Body of pancreas (tissue), 4 donors: ENCODE results near the gene CLIP1. TPM values are rescaled to one million over a fixed set of nuclear protein-coding genes. Genes with fewer than 3 reads are reported as not detected.

Experiments used
- ATAC-seq: fragments of 150-250 bp; one replicate; pipeline ENCODE4 v1.9.1; 2016
- DNase-seq, 4 donors: peaks; one replicate each; pipeline ENCODE4 v3.0.0-alpha.2; 2019
- H3K27ac ChIP-seq, 4 donors: fragments of 200-600 bp; sonication (generic); 1 replicate in 3 of 4; 2 replicates in 1 of 4; pipeline versions ENCODE4 v1.5.1 to v1.6.1; 2016 to 2019; ENCODE audit warnings: mild to moderate bottlenecking in 1 of 4, mixed read lengths in 1 of 4, moderate library complexity in 1 of 4
- H3K27me3 ChIP-seq, 2 donors: fragments of 200-600 bp; sonication (generic); one replicate each; pipeline ENCODE4 v1.6.0; 2016; ENCODE audit warnings: mild to moderate bottlenecking in 1 of 2
- H3K36me3 ChIP-seq, 2 donors: fragments of 200-600 bp; sonication (generic); replicated peaks in 1 of 2; 2 replicates each; pipeline ENCODE4 v1.5.1; 2016; ENCODE audit warnings: low read depth in 2 of 2; ENCODE audit not compliant: insufficient read depth in 1 of 2
- H3K4me1 ChIP-seq: fragments of 200-600 bp; sonication (generic); one replicate; pipeline ENCODE4 v1.6.0; 2016
- H3K4me3 ChIP-seq, 2 donors: fragments of 200-600 bp; sonication (generic); 1 replicate in 1 of 2; 2 replicates in 1 of 2; pipeline ENCODE4 v1.5.1; 2016 to 2019
- H3K9me3 ChIP-seq, 3 donors: fragments of 200-600 bp; sonication (generic); 1 replicate in 2 of 3; 2 replicates in 1 of 3; pipeline ENCODE4 v1.5.1; 2016
- CTCF ChIP-seq, 7 experiments: fragments of 450-650 bp in 4 of 7; fragments of 200-600 bp in 3 of 7; sonication (generic) in 3 of 7; IDR thresholded peaks; one replicate each; pipeline ENCODE4 v1.5.1; 2016 to 2019; ENCODE audit warnings: antibody characterized with exemption in 7 of 7
- POLR2A ChIP-seq, 3 donors: fragments of 450-650 bp; IDR thresholded peaks; one replicate each; pipeline ENCODE4 v1.6.1; 2016; ENCODE audit warnings: antibody characterized with exemption in 3 of 3, mild to moderate bottlenecking in 2 of 3
- WGBS, 2 donors: methylation state at CpG; one replicate each; pipeline ENCODE4 v1.1.5; 2017; 5-methylcytosine and 5-hydroxymethylcytosine counted together
- intact Hi-C: fragments of 100-400 bp; cut with DNase I; formaldehyde crosslinking; loops from one replicate; pipeline ENCODE4 v1.15.1; 2023
- total RNA-seq, 2 donors: library from RNA; depleted of rRNA; stranded (reverse); fragments of >200 nt; gene quantifications; one replicate each; pipeline ENCODE4 v1.1.0, GENCODE V29; 2016

Gene CLIP1
- total RNA-seq, 2 donors from 2014 or later: 41.2 to 89.0 TPM

- peaks cover 7 to 22% of the 10 kb centered on the region in 2 donors for H3K36me3 ChIP-seq
- H3K4me1 ChIP-seq: no peaks in the 10 kb centered on the region
- no peaks in the 10 kb centered on the region for H3K9me3 ChIP-seq
- 89 to 90% methylated on average over 5 of the region's 5 CpGs for WGBS, 2 donors
- H3K27ac ChIP-seq: no peak overlapping the region
- ATAC-seq (no peak), DNase-seq (no peak)
- no peak overlapping the region for H3K4me3 ChIP-seq
- no peak for TF ChIP-seq CTCF (IDR thresholded peaks at IDR 0.05)
- TF ChIP-seq POLR2A (IDR thresholded peaks at IDR 0.05): no peak
- no peaks in the 10 kb centered on the region for H3K27me3 ChIP-seq
- intact Hi-C loops: no loop called here
Observed at GRCh38 chr12:122311696-122312095, 110.8 kb downstream of the CLIP1 start.

- intact Hi-C loops: no loop called here
- H3K4me1 ChIP-seq: no peaks in the 10 kb centered on the region
- DNase-seq (no peak), ATAC-seq (no peak)
- H3K27me3 ChIP-seq: no peaks in the 10 kb centered on the region
- peaks cover 3 to 22% of the 10 kb centered on the region in 2 donors for H3K36me3 ChIP-seq
- WGBS, 2 donors: 86 to 87% methylated on average over 3 of the region's 3 CpGs
- no peaks in the 10 kb centered on the region for H3K9me3 ChIP-seq
- H3K27ac ChIP-seq: no peak overlapping the region
- no peak overlapping the region for H3K4me3 ChIP-seq
- no peak for TF ChIP-seq CTCF (IDR thresholded peaks at IDR 0.05)
- no peak for TF ChIP-seq POLR2A (IDR thresholded peaks at IDR 0.05)
Observed at GRCh38 chr12:122310626-122311333, 111.7 kb downstream of the CLIP1 start.

GRCh38 chr12:122309564-122310121 is 112.8 kb downstream of the CLIP1 start:
- Histone ChIP-seq H3K4me1 (no peaks in the 10 kb centered on the region), H3K9me3 (no peaks in the 10 kb centered on the region), H3K27ac (no peak overlapping the region), H3K27me3 (no peaks in the 10 kb centered on the region), H3K36me3 (peaks cover 3 to 21% of the 10 kb centered on the region in 2 donors), H3K4me3 (no peak overlapping the region)
- intact Hi-C loops: no loop called here
- WGBS, 2 donors: 76 to 79% methylated on average over 7 to 8 of the region's 8 CpGs
- TF ChIP-seq CTCF (IDR thresholded peaks at IDR 0.05): no peak
- TF ChIP-seq POLR2A (IDR thresholded peaks at IDR 0.05): no peak
- no peak for DNase-seq
- ATAC-seq: no peak

GRCh38 chr12:122308811-122309210 is 113.7 kb downstream of the CLIP1 start:
- TF ChIP-seq POLR2A (IDR thresholded peaks at IDR 0.05) (no peak), CTCF (IDR thresholded peaks at IDR 0.05) (no peak)
- intact Hi-C loops: no loop called here
- no peaks in the 10 kb centered on the region for H3K9me3 ChIP-seq
- H3K36me3 ChIP-seq: peaks cover 3 to 21% of the 10 kb centered on the region in 2 donors
- no peak overlapping the region for H3K27ac ChIP-seq
- DNase-seq (no peak), ATAC-seq (no peak)
- no peaks in the 10 kb centered on the region for H3K4me1 ChIP-seq
- H3K4me3 ChIP-seq: no peak overlapping the region
- 88 to 93% methylated on average over 1 of the region's 1 CpG for WGBS, 2 donors
- no peaks in the 10 kb centered on the region for H3K27me3 ChIP-seq

GRCh38 chr12:122306407-122306806 is 116.1 kb downstream of the CLIP1 start:
- intact Hi-C loops: no loop called here
- TF ChIP-seq CTCF (IDR thresholded peaks at IDR 0.05) (no peak), POLR2A (IDR thresholded peaks at IDR 0.05) (no peak)
- no peak overlapping the region for H3K27ac ChIP-seq
- 71 to 73% methylated on average over 4 of the region's 4 CpGs for WGBS, 2 donors
- ATAC-seq (no peak), DNase-seq (no peak)
- no peaks in the 10 kb centered on the region for H3K27me3 ChIP-seq
- no peaks in the 10 kb centered on the region for H3K4me1 ChIP-seq
- H3K9me3 ChIP-seq: no peaks in the 10 kb centered on the region
- peaks cover 3 to 29% of the 10 kb centered on the region in 2 donors for H3K36me3 ChIP-seq
- no peak overlapping the region for H3K4me3 ChIP-seq
